ENCODE measurements around the gene FREM1. TPM values are rescaled to one million over a fixed set of nuclear protein-coding genes. Genes with fewer than 3 reads are reported as not detected.

The FREM1 gene
- total RNA-seq, 1 experiment from 2014 or later = not detected

DNA sequence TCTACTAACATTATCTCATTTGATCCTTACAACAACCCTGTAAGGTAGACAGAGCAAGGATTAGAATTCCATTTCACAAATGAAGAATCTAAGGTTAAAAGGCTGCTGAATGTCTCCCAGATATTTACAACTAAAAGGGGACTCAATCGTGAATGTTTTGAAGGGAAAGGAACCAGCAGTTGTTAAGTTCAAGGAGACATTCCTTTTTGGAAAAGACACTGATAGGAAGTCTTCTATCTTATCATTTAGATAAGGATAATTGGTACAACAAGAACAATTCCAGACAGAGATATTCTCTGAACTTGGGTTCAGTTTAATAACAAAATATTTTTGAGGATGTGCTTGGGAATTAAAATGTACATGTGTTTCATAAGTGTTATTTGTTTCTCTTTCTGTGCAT is 150.2 kb downstream of the FREM1 start:
- no peak for DNase-seq (ENCODE audit: low read depth)

- no peak for DNase-seq (ENCODE audit: low read depth)
Measured at GRCh38 chr9:14756291-14756690, 153.9 kb downstream of the FREM1 start.

DNA sequence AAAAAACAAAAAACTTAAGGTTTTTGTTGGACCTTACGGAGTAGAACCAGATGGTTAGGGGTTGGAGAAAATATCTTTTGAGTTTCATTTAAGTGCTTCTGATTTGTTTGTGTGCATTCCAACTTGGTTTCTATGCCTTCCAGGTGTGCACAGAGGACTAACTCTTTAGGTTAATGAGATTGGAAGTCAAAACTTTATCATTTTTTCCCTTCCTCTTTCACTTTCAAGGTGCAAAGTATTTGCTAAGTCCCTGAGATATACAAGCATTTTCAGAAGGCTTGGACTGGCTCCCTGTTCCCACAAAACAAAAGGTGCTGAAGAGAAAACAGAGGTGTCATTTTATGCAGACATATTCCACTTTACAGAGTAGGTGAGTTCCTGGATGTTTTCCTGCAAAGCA is 157.4 kb downstream of the FREM1 start:
- DNase-seq (ENCODE audit: low read depth) = no peak

- no peak for DNase-seq (ENCODE audit: low read depth)
Measured at GRCh38 chr9:14752271-14752670, 158.0 kb downstream of the FREM1 start.

DNA sequence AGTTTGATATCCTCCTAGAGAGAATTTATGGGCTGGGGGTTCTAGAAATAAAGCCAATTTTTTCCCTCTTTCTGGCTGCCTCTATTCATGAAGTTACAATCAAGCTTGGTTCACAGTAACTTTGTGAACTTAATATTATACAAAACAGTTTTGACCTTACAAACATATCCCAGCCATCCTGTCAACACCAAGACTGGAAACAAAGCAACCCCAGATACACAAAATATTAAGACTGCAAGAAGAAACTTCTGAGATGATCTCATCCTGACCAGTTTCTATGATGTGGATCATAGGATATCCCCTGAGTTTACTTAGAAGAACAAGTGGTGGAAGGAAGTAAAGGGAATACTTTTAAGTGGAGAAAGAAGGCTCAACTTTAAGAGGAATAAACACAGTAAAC is 159.4 kb downstream of the FREM1 start:
- DNase-seq (ENCODE audit: low read depth) = no peak

GRCh38 chr9:14749741-14750211 is 160.5 kb downstream of the FREM1 start:
- DNase-seq (ENCODE audit: low read depth) = no peak

DNA sequence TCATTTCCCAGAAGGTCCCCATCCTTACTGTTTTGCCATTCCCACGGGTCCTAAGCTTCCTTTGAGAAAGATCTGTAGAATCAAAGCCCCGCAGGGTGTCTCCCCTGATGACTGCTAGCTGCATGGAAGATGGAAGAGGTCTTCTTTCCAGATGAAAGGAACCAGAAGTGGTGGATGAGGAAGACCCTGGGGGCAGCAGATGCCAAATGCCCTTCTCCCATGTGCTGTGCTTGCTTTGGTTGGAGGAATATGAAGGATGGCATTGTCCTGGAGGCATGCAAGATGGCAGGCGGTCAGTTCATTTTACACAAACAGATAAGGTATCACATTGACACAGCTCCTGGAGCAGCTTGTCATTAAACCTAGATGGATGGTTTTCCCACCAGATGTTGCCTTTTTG is 161.9 kb downstream of the FREM1 start:
- no peak for DNase-seq (ENCODE audit: low read depth)

- DNase-seq (ENCODE audit: low read depth) = no peak
Measured at GRCh38 chr9:14747111-14747510, 163.1 kb downstream of the FREM1 start.

DNA sequence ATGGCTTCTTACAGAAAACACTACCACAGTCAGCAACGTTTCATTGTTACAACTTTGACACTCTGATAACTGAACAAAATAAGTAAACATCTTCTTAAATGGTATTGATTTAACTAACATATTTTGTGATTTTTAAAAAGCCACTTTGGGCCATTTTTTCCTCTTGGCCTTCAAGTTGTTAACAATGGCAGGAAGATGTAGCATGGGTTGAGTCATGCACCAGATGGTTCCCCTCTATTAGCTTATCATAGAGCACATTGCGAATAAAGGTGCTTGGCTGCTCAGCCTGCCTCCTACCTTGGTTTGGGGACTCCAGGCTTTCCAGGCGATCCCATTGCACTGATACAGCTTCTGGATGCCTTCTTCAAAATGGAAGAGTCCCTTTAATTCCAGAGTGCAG is 163.6 kb downstream of the FREM1 start:
- DNase-seq (ENCODE audit: low read depth) = no peak

DNA sequence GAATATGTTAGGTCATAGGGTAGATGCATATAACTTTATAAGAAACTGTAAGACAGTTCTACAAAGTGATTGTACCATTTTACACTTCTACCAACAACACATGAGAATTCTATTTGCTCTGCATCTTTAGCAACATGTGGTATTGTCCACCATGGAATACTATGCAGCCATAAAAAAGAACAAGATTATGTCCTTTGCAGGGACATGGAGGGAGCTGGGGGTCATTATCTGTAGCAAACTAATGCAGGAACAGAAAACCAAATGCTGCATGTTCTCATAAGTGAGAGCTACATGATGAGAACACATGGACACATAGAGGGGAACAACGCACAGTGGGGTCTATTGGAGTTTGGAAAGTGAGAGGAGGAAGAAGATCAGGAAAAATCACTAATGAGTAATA is 165.5 kb downstream of the FREM1 start:
- no peak for DNase-seq (ENCODE audit: low read depth)

GRCh38 chr9:14741369-14741768 is 168.9 kb downstream of the FREM1 start:
- no peak for DNase-seq (ENCODE audit: low read depth)

DNA sequence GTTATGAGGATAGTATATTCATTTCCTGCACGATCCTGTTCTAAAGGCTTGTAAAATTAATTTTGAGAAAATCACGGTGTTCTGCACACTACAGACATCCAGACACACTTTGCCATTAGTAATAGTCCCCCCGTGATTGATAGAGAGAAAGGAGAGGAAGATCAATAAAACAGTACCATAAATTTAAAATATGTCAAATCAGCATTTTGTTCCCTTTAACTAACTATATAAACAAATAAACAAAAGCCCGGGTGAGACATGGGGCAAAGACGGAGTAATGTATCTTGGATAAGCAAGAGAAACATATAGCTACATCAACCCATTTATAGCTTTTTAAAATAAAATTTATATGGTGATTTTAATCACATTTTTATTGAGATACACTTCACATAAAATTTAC is 177.1 kb downstream of the FREM1 start:
- no peak for DNase-seq (ENCODE audit: low read depth)

GRCh38 chr9:14731294-14731981 is 178.8 kb downstream of the FREM1 start:
- DNase-seq (ENCODE audit: low read depth) = no peak

- DNase-seq (ENCODE audit: low read depth) = no peak
Measured at GRCh38 chr9:14730461-14730898, 179.7 kb downstream of the FREM1 start.

DNA sequence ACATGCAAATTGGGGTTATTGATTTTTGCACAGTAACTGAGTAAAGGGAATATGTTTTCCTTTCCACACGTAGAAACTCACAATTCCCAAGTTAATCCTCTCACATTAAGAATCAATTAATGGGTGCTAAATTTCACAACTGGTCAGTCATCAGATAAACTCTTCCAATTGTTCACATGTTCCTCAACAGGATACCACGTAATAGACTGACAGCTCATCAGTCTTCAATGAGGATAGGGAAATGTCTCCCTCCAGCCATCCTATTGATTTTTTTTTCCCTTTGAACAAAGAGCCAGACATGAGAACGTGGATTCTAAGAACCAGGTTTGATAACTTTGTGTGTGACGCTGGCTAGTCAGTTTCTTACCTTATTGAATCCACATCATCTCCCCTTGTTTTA is 186.9 kb downstream of the FREM1 start:
- no peak for DNase-seq (ENCODE audit: low read depth)

GRCh38 chr9:14722391-14723035 is 187.7 kb downstream of the FREM1 start, which contains the start of gene CER1:
CER1 (minus strand) TSS chr9:14722733; CDS start chr9:14722672, 61 bp downstream.
- DNase-seq (ENCODE audit: low read depth) = no peak

GRCh38 chr9:14719231-14719923 is 190.9 kb downstream of the FREM1 start:
- DNase-seq (ENCODE audit: low read depth) = no peak

GRCh38 chr9:14715102-14715501 is 195.1 kb downstream of the FREM1 start:
- no peak for DNase-seq (ENCODE audit: low read depth)

GRCh38 chr9:14713187-14713767 is 197.0 kb downstream of the FREM1 start:
- no peak for DNase-seq (ENCODE audit: low read depth)

- no peak for DNase-seq (ENCODE audit: low read depth)
Measured at GRCh38 chr9:14710804-14711203, 199.4 kb downstream of the FREM1 start.

DNA sequence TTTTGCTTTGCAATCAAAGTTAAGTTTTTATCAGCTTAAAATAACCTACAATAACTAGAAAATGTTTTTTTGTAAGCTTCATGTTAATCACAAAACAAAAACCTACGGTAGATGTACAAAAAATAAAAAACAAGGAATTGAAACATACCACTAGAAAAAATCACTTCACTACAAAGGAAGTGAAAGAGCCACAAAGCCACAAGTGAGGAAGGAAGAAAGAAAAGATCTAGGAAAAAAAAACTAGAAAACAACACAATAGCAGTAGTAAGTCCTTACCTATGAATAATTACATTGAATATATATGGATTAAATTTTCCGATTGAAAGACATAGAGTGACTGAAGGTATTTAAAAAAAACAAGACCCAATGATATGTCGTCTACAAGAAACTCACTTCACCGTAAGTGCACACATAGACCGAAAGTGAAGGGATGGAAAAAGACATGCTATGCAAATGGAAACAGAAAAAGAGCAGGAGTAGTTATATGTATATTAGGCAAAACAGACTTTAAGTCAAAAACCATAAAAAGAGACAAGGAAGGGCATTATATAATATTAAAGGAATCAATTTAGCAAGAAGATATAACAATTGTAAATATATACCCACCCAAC is 203.6 kb downstream of the FREM1 start:
- DNase-seq (ENCODE audit: low read depth) = no peak

DNA sequence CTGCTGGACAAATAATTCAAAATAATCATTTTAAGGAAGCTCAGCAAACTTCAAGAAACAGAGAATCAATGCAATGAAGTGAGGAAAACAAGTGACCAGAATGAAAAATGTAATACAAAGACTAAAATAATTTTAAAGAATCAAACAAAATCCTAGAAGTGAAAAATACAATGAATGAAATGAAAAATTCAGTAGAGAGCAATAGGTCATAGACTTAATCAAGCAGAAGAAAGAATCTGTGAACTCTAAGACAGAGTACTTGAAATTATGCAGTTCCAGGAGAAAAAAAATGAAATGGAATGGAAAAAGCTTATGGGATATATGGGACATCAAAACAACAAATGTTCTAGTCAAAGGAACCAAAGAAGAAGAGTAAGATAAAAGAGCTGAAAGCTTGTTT is 205.1 kb downstream of the FREM1 start:
- no peak for DNase-seq (ENCODE audit: low read depth)

All from Daoy (cell line).